Right lung (tissue), 5 donors: ENCODE data around the gene CHEK2. TPM values are rescaled to one million over a fixed set of nuclear protein-coding genes. Genes with fewer than 3 reads are reported as not detected.

ENCODE experiments used
- polyA plus RNA-seq, 5 donors: library from polyadenylated mRNA; unstranded; fragments of 120-200 nt; gene quantifications; one replicate each; pipeline versions ENCODE4 v1.2.1 to v1.2.3, GENCODE V29; 2013; ENCODE audit warnings: inconsistent platforms in 1 of 5, low replicate concordance in 1 of 5; ENCODE audit not compliant: insufficient read length in 5 of 5, insufficient read depth in 1 of 5

The CHEK2 gene
- polyA plus RNA-seq, 5 donors: 14.5 to 25.1 (median 19.0) TPM

Other genes with a start within 250 kb of the CHEK2 start
- 10 to 100 TPM; 27.1 to 42.4 (median 37.1) TPM for gene TTC28, start 62.0 kb downstream of the CHEK2 start, polyA plus RNA-seq
- 10 to 100 TPM; 19.8 to 23.4 (median 20.7) TPM for gene HSCB, start 219 bp upstream of the CHEK2 start, polyA plus RNA-seq
- gene CCDC117, start 30.9 kb upstream of the CHEK2 start, polyA plus RNA-seq: 10 to 100 TPM; 26.1 to 48.3 (median 37.7) TPM
- 100 to 1,000 TPM in 3 of 5 donors, 10 to 100 TPM in 2; 90.7 to 129 (median 101) TPM for gene XBP1, start 58.7 kb upstream of the CHEK2 start, polyA plus RNA-seq
- 10 to 100 TPM; 20.8 to 33.3 (median 24.7) TPM for gene ZNRF3, start 141.8 kb upstream of the CHEK2 start, polyA plus RNA-seq